ENCODE results near the gene SRGAP1.

GRCh38 chr12:63811334-63811733, 33.2 kb upstream of the SRGAP1 start:
- TF ChIP-seq SP2 (tag by site-specific recombination; IDR thresholded peaks at IDR 0.05) (no peak), CTCF (tag by site-specific recombination; IDR thresholded peaks at IDR 0.05) (no peak), ZNF76 (tag by site-specific recombination; IDR thresholded peaks at IDR 0.05; ENCODE audit: borderline replicate concordance, low read depth) (no peak), ZBTB17 (tag by site-specific recombination; IDR thresholded peaks at IDR 0.05) (no peak), ZBTB1 (tag by site-specific recombination; IDR thresholded peaks at IDR 0.05) (no peak), ZNF560 (tag by site-specific recombination; IDR thresholded peaks at IDR 0.05; ENCODE audit: borderline replicate concordance) (no peak), ZNF184 (tag by site-specific recombination; IDR thresholded peaks at IDR 0.05) (no peak), ZNF362 (tag by site-specific recombination; IDR thresholded peaks at IDR 0.05) (no peak), GLI4 (tag by site-specific recombination; IDR thresholded peaks at IDR 0.05) (no peak), ZBTB48 (tag by site-specific recombination; IDR thresholded peaks at IDR 0.05) (no peak), WT1 (tag by site-specific recombination; IDR thresholded peaks at IDR 0.05) (no peak)
